HAP-1 (cell line): ENCODE results near the gene PGBD1.
"Not testable (repeated sequence)": the region's sequence is repeated elsewhere in the genome, so short reads cannot be mapped to it uniquely, and the experiment has no call there.

Source experiments
- DNase-seq, 2 experiments: peaks; one replicate each; pipeline ENCODE4 v3.0.0-alpha.2; 2016 to 2020; ENCODE audit warnings: low spot score in 2 of 2
- H3K27me3 ChIP-seq: fragments of 250-450 bp; sonication (Bioruptor Pico); 2 replicates; pipeline ENCODE4 v1.5.1; 2020; ENCODE audit warnings: low read depth, mild to moderate bottlenecking, moderate library complexity
- H3K36me3 ChIP-seq: fragments of 250-450 bp; sonication (Bioruptor Pico); replicated peaks from 2 replicates; pipeline ENCODE4 v1.5.1; 2020; ENCODE audit warnings: mild to moderate bottlenecking
- H3K4me1 ChIP-seq: fragments of 250-450 bp; sonication (Bioruptor Pico); 2 replicates; pipeline ENCODE4 v1.5.1; 2020; ENCODE audit warnings: mild to moderate bottlenecking
- H3K4me3 ChIP-seq: fragments of 250-450 bp; sonication (Bioruptor Pico); 2 replicates; pipeline ENCODE4 v1.5.1; 2020; ENCODE audit warnings: mild to moderate bottlenecking, moderate library complexity
- H3K9me3 ChIP-seq: fragments of 250-450 bp; sonication (Bioruptor Pico); 2 replicates; pipeline ENCODE4 v1.5.1; 2020; ENCODE audit warnings: mild to moderate bottlenecking, moderate library complexity
- in situ Hi-C: fragments of 300-500 bp; cut with MboI; formaldehyde crosslinking; loops from 3 replicates; pipeline ENCODE4 v1.14.3; 2020; ENCODE audit warnings: low sequenced_read_pairs, inconsistent platforms, mixed read lengths

Gene PGBD1

DNA sequence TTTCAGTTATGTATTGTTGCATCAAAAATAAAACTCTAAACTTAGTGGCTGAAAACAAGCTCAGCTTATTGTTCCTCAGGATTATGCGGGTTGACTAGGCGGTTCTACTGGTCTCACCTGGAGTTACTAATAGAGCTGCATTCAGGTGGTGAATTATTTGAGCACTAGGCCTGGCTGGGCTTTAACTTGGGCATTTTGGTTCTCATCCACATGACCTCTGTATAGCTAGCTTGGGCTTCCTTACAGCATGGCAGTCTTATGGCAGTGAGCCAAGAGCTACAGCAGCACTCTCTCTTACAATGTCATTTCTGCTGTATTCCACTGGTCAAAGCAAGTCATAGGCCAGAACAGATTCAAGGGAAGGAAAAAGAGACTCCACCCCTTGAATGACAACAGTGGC lies 1.6 kb downstream of the PGBD1 start:
- DNase-seq, result peak in 1 of 2 experiments; percentile 18
- Histone ChIP-seq H3K4me1 (peaks cover 17% of the 10 kb centered on the region), H3K36me3 (peaks cover 32% of the 10 kb centered on the region), H3K4me3 (peak overlapping the region; percentile 74; the same call in 1 of the 2 replicates), H3K27me3 (no peaks in the 10 kb centered on the region), H3K9me3 (no peaks in the 10 kb centered on the region)
- in situ Hi-C loops, result no loop called here

DNA sequence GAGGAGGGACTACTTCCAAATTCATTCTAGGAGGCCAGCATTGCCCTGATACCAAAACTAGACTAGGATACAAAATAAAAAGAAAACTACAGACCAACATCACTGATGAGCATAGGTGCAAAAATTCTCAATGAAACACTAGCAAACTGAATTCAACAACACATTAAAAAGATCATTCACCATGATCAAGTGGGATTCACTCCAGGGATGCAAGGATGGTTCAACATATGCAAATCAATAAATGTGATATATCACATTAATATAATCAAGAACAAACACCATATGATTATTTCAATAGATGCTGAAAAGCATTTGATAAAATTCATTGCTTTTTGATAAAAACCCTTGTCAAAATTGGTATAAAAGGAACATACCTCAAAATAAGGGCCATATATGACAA lies 10.2 kb downstream of the PGBD1 start:
- Histone ChIP-seq H3K4me3 (no peak overlapping the region), H3K9me3 (no peaks in the 10 kb centered on the region), H3K36me3 (peaks cover 14% of the 10 kb centered on the region), H3K4me1 (no peaks in the 10 kb centered on the region), H3K27me3 (no peaks in the 10 kb centered on the region)
- DNase-seq, result no peak
- in situ Hi-C loops, result no loop called here

DNA sequence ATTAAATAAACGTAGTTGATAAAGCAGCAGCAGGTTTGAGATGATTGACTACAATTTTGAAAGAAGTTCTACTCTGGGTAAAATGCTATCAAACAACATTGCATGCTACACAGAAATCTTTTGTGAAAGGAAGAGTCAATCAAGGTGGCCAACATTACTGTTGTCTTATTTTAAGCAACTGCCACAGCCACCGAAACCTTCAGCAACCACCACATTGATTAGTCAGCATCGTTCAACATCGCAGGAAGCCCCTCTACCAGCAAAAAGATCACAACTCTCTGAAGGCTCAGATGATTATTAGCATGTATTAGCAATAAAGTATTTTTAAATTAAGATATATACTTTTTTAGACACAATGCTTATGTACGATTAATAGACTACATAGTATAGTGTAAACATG lies 14.0 kb downstream of the PGBD1 start:
- H3K4me1 ChIP-seq, result no peaks in the 10 kb centered on the region
- DNase-seq, result no peak
- H3K4me3 ChIP-seq, result no peak overlapping the region
- H3K36me3 ChIP-seq, result no peaks in the 10 kb centered on the region; the same call in 1 of the 2 replicates
- no peaks in the 10 kb centered on the region for H3K9me3 ChIP-seq
- no peaks in the 10 kb centered on the region for H3K27me3 ChIP-seq
- in situ Hi-C loops, result no loop called here

DNA sequence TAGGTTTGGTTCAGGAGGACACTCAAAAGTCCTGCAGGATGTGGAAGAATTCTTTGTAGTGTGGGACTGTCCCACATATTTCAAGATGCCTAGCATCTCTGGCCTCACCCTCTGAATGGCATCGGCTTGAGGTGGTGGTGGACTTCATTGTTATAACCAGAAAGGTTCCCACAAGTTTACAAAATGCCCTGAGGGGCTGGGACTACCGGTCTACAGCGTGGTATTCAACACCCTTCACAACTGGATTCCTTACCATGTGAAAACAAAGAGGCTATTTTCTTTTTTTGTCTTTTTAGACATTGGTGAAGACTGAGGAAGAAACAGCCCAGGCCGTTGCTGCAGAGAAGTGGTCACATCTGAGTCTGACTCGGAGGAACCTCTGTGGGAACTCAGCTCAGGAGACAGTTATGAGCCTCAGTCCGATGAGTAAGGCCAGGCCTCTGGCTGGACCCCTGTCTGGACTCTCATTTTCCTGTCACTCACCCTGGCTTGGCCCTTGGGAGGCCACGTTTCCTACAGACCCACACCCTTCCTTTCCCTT lies 15.2 kb downstream of the PGBD1 start:
- peaks cover 7% of the 10 kb centered on the region for H3K36me3 ChIP-seq
- in situ Hi-C loops, result no loop called here
- no peak overlapping the region for H3K4me3 ChIP-seq
- H3K27me3 ChIP-seq, result no peaks in the 10 kb centered on the region
- no peaks in the 10 kb centered on the region for H3K4me1 ChIP-seq
- H3K9me3 ChIP-seq, result no peaks in the 10 kb centered on the region
- DNase-seq, result peak in 1 of 2 experiments; percentile 10

DNA sequence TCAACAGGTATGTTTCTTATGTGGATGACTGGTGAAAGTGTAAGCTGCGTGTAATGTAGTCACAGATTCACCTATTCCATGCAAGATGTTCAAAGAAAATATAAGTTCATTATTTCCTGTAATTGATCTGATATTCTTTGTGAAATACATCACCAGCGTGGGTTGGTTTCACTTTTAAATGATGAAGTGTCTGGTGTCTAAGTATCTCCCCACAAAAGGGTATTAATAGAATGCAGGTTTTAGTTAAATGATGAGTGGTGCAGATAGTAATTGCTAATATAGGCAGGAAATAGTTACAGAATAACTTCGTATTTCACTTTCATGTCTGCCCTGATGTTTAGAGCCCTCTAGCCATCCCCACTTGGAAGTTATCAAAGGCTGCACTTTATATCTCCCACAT lies 22.2 kb downstream of the PGBD1 start:
- in situ Hi-C loops, result no loop called here
- H3K4me3 ChIP-seq, result no peak overlapping the region
- H3K36me3 ChIP-seq, result peaks cover 7% of the 10 kb centered on the region

DNA sequence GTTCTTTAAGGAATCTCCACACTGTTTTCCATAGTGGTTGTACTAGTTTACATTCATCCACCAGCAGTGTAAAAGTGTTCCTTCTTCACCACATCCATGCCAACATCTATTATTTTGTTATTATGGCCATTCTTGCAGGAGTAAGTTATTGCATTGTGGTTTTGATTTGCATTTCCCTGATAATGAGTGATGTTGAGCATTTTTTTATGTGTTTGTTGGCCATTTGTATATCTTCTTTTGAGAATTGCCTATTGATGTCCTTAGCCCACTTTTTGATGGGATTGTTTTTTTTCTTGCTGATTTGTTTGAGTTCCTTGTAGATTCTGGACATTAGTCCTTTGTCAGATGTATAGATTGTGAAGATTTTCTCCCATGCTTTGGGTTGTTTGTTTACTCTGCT lies 25.0 kb downstream of the PGBD1 start:
- in situ Hi-C loops, H3K36me3 ChIP-seq, H3K4me3 ChIP-seq, DNase-seq, H3K27me3 ChIP-seq, H3K9me3 ChIP-seq, H3K4me1 ChIP-seq: not testable (repeated sequence)

More for the DNA sequence above, 22.2 kb downstream of the PGBD1 start:
- DNase-seq, result no peak
- Histone ChIP-seq H3K9me3 (no peaks in the 10 kb centered on the region), H3K27me3 (no peaks in the 10 kb centered on the region), H3K4me1 (no peaks in the 10 kb centered on the region)

DNA sequence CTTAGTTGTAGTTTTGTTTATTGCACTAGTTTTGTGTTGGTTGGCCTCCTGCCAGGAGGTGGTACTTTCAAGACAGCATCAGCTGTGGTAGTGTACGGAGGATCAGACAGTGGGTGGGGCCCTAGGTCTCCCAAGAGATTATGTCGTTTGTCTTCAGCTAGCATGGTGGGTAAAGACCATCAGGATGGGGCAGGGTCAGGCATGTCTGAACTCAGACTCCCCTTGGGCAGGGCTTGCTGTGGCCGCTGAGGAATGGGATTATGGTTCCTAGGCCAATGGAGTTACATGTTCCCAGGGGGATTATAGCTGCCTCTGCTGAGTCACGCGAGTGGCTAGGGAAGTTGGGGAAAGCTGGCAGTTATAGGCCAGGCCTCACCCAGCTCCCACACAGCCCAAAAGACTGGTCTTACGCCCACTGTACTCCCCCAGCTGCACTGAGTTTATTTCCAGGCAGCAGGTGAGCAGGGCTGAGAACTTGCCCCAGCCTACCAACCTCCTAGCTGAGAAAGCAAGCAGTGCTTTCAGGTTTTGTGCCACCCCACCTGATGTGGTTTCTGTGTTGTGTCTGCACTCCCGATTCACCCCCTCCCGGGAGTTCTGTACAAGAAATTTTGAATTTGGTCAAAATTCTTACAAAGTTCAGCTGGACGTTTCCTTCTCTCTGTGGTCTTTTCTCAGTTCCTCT lies 29.9 kb downstream of the PGBD1 start:
- no peak overlapping the region for H3K4me3 ChIP-seq

DNA sequence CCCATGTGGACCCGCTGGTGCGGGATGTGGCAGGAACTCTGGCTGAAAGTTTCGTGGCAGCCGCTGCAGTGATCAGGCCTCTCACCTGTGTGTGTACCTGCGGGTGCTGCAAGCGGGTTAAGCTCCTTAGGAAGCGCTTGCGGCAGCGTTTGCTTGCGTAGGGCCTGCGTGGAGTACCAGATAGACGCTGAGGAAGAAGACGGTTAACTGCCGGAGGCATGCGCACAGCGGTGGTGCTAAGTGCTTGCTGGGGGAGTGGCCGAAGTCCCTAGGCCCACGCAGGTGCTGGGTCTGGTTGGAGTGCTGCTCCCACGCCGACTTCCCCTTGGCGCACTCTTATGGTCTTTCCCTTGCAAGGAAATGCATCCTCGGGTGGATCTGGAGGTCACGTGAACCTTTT lies 31.6 kb downstream of the PGBD1 start:
- Histone ChIP-seq H3K9me3 (no peaks in the 10 kb centered on the region), H3K27me3 (no peaks in the 10 kb centered on the region), H3K4me3 (no peak overlapping the region), H3K36me3 (no peaks in the 10 kb centered on the region), H3K4me1 (peaks cover 8% of the 10 kb centered on the region)
- DNase-seq, result no peak
- in situ Hi-C loops, result no loop called here

More for the DNA sequence above, 29.9 kb downstream of the PGBD1 start:
- Histone ChIP-seq H3K36me3 (no peaks in the 10 kb centered on the region), H3K27me3 (no peaks in the 10 kb centered on the region), H3K4me1 (peaks cover 8% of the 10 kb centered on the region), H3K9me3 (no peaks in the 10 kb centered on the region)
- peak; percentile 33 to 74 for DNase-seq
- in situ Hi-C loops, result no loop called here

DNA sequence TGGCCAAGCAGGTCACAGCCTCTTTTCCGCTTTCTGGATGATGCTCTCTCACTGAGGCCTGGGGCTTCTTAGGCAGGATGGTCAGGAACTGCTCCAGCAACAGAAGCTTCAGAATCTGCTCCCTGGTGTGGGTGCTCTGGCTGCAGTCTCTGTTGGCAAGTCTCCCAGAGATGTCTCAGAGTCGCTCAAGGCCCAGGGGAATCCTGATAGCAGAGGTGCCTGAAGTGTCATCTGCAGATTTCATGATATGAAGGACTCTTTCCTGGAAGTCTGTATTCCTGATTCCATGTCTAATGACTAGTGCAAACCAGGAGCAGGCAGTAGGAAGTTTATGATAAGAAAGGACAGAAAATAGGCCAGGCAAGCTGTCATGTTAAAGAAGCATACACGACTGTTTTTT lies 34.3 kb downstream of the PGBD1 start:
- Histone ChIP-seq H3K36me3 (no peaks in the 10 kb centered on the region), H3K4me1 (peaks cover 8% of the 10 kb centered on the region), H3K9me3 (no peaks in the 10 kb centered on the region), H3K27me3 (no peaks in the 10 kb centered on the region), H3K4me3 (no peak overlapping the region)
- in situ Hi-C loops, result no loop called here
- no peak for DNase-seq

DNA sequence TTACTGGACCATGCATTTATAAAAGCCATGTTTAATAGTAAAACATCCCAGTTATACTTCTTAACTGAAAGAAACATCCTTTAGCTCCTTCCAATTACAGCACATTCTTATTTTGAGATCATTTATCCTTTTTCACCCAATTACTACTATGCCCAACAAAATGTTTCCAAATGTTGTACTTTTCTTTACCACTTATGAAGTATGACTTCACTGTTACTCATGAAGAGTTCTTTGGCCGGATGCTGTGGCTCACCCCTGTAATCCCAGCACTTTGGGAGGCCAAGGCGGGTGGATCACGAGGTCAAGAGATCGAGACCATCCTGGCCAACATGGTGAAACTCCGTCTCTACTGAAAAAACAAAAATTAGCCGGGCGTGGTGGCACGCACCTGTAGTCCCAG lies 36.5 kb downstream of the PGBD1 start:
- H3K9me3 ChIP-seq, H3K4me3 ChIP-seq, DNase-seq, H3K36me3 ChIP-seq, H3K27me3 ChIP-seq, H3K4me1 ChIP-seq, in situ Hi-C loops: not testable (repeated sequence)

DNA sequence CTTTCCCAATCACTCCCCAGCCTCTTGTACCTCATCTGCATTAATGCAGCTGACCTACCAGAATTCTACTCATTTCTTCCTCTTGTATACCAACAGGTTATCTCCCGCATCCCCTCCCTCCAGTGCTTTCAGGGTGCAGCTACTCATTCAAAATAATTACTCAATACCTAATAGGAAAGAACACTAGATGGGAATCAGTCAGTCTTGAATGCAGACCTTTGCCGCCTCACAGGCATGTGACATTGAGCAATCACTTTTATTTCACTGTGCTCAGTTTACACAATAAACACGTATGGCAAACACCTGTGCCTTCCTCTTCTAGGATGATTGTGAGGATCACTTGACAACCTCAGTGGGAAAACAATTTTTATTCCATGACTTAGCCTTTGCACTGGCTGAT lies 41.3 kb downstream of the PGBD1 start:
- DNase-seq, result no peak
- Histone ChIP-seq H3K27me3 (no peaks in the 10 kb centered on the region), H3K4me3 (no peak overlapping the region), H3K4me1 (no peaks in the 10 kb centered on the region), H3K9me3 (peaks cover 6% of the 10 kb centered on the region; the same call in 1 of the 2 replicates), H3K36me3 (no peaks in the 10 kb centered on the region)
- in situ Hi-C loops, result no loop called here

DNA sequence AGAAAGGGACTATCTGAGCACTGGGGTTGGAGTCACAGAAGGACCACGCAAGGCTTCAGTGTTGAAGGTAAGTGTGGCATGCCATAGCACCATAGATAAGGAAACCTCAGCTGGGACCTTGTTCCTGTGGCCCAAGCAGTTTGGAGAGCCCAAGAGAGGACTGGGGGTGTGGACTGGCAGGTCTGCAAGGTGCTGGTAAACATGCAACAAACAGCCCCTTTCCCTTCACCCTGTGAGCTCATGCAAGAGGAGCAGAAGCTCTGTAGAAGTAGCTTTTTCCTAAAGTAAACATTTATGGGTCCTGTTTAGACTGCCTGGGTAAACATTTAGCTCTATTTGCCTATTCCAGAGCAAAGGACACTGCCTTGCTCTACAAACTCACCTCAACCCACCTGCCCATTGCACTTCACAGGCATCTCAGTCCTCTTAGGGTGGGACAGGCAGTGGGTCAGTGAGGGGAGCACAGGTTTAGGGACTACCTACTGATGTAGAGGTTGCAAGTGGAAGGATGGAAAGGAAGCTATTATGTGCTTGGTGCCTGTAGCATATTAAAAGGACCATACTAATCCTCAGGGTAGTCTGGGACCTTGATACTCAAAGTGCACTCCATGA lies 42.5 kb downstream of the PGBD1 start:
- peaks cover 6% of the 10 kb centered on the region; the same call in 1 of the 2 replicates for H3K9me3 ChIP-seq
- H3K27me3 ChIP-seq, result no peaks in the 10 kb centered on the region
- H3K4me3 ChIP-seq, result no peak overlapping the region
- no peaks in the 10 kb centered on the region for H3K36me3 ChIP-seq
- in situ Hi-C loops, result no loop called here
- DNase-seq, result no peak
- no peaks in the 10 kb centered on the region for H3K4me1 ChIP-seq

DNA sequence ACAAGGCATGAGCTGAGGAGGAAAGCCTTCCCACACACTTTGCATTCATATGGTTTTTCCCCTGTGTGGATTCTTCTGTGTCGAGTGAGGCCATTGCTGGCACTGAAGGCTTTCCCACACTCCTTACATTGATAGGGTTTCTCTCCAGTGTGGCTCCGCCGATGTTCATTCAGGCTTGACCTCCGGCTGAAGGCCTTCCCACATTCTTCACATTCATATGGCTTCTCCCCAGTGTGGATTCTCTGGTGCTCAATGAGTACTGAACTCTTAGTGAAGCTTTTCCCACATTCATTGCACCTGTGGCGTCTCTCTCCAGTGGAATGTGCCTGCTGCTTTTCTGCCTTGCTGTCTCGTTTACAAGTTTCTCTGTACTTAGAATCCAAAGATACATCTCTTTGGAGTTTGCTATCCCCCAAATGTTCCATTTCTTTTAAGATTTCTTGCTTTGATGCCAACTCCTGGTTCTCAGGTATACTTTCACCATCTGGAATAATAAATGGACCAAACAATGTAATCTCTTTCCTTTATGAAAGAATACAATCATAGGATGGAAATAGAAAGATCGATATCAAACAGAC lies 45.1 kb downstream of the PGBD1 start:
- no peaks in the 10 kb centered on the region for H3K4me1 ChIP-seq
- in situ Hi-C loops, result no loop called here
- H3K27me3 ChIP-seq, result no peaks in the 10 kb centered on the region
- no peak overlapping the region for H3K4me3 ChIP-seq
- peaks cover 6% of the 10 kb centered on the region; the same call in 1 of the 2 replicates for H3K9me3 ChIP-seq
- no peaks in the 10 kb centered on the region for H3K36me3 ChIP-seq
- DNase-seq, result no peak

DNA sequence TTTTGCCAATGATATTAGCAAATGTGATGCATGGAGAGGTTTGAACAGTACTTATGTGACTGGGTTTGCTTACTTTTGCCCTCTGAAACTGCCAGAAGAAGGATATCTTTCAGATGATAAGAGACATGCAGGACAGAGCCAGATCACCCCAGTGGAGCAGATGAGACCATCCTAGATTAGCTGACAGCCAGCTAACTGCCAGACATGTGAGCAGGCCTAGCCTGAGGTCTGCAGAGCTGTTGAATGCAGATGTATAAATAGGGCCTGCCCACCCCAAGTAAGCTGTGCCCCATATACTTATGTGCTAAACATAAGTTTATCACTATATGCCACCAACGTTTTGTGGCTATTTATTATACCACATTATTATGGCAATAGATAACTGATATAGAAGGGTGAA lies 48.7 kb downstream of the PGBD1 start:
- DNase-seq, result no peak
- peaks cover 6% of the 10 kb centered on the region; the same call in 1 of the 2 replicates for H3K9me3 ChIP-seq
- in situ Hi-C loops, result no loop called here
- no peaks in the 10 kb centered on the region for H3K36me3 ChIP-seq
- peaks cover 13% of the 10 kb centered on the region for H3K4me1 ChIP-seq
- H3K4me3 ChIP-seq, result no peak overlapping the region
- no peaks in the 10 kb centered on the region for H3K27me3 ChIP-seq
